DND-41 (cell line): ENCODE measurements around the gene THRA.
A peak's percentile ranks its signal among the peaks of the same experiment; 100 is the strongest.

Experiments
- ATAC-seq: fragments of 200-7000 bp; cut with Tn5 transposase; 3 replicates; pipeline ENCODE4 v1.9.1; 2021; ENCODE audit warnings: low read depth; ENCODE audit not compliant: insufficient read depth
- DNase-seq: peaks from one replicate; pipeline ENCODE4 v3.0.0-alpha.2; 2020
- H2AFZ ChIP-seq: 2 replicates; pipeline ENCODE4 v1.6.0; 2012; ENCODE audit warnings: low read depth, low read length
- H3K27ac ChIP-seq: 2 replicates; pipeline ENCODE4 v1.5.1; 2012; ENCODE audit warnings: low read length, inconsistent platforms
- H3K27me3 ChIP-seq: fragments of 200-600 bp; sonication (generic); 2 replicates; pipeline ENCODE4 v1.6.0; 2012; ENCODE audit warnings: low read length, mild to moderate bottlenecking, inconsistent platforms; ENCODE audit not compliant: insufficient read depth, poor library complexity
- H3K36me3 ChIP-seq: 2 replicates; pipeline ENCODE4 v1.5.1; 2012; ENCODE audit warnings: low read length, inconsistent platforms; ENCODE audit not compliant: insufficient read depth
- H3K4me1 ChIP-seq: 2 replicates; pipeline ENCODE4 v1.5.1; 2012; ENCODE audit warnings: mild to moderate bottlenecking, low read length; ENCODE audit not compliant: insufficient read depth
- H3K4me2 ChIP-seq: 2 replicates; pipeline ENCODE4 v1.6.0; 2012; ENCODE audit warnings: mild to moderate bottlenecking, moderate library complexity, low read length, inconsistent platforms; ENCODE audit not compliant: insufficient read depth
- H3K4me3 ChIP-seq, 2 experiments: fragments of 200-600 bp in 1 of 2; shearing (Covaris generic) in 1 of 2; 2 replicates each; pipeline ENCODE4 v1.5.1; 2012 to 2016; ENCODE audit warnings: inconsistent platforms in 2 of 2, low read length in 2 of 2, mild to moderate bottlenecking in 2 of 2, low read depth in 1 of 2, moderate library complexity in 1 of 2
- H3K79me2 ChIP-seq: 2 replicates; pipeline ENCODE4 v1.6.0; 2012; ENCODE audit warnings: low read length, inconsistent platforms; ENCODE audit not compliant: insufficient read depth
- H3K9ac ChIP-seq: 2 replicates; pipeline ENCODE4 v1.6.0; 2012; ENCODE audit warnings: low read depth, mild to moderate bottlenecking, inconsistent platforms, low read length, moderate library complexity
- H3K9me3 ChIP-seq: 2 replicates; pipeline ENCODE4 v1.5.1; 2012; ENCODE audit warnings: low read length, moderate library complexity, mild to moderate bottlenecking, inconsistent platforms; ENCODE audit not compliant: insufficient read depth, severe bottlenecking
- H4K20me1 ChIP-seq: 2 replicates; pipeline ENCODE4 v1.6.0; 2012; ENCODE audit warnings: low read length; ENCODE audit not compliant: insufficient read depth
- EZH2 ChIP-seq: IDR thresholded peaks from 3 replicates; pipeline ENCODE4 v1.6.1; 2012; ENCODE audit warnings: borderline replicate concordance, low read depth, mild to moderate bottlenecking, moderate library complexity, low read length, inconsistent platforms; ENCODE audit not compliant: severe bottlenecking
- TF ChIP-seq, protein P1 (sequence below): IDR thresholded peaks from 2 replicates; pipeline ENCODE4 v1.5.1; 2012; ENCODE audit warnings: borderline replicate concordance, low read length, moderate library complexity, mild to moderate bottlenecking; ENCODE audit not compliant: poor library complexity, severe bottlenecking; ENCODE audit errors: extremely low read depth

Gene THRA

DNA sequence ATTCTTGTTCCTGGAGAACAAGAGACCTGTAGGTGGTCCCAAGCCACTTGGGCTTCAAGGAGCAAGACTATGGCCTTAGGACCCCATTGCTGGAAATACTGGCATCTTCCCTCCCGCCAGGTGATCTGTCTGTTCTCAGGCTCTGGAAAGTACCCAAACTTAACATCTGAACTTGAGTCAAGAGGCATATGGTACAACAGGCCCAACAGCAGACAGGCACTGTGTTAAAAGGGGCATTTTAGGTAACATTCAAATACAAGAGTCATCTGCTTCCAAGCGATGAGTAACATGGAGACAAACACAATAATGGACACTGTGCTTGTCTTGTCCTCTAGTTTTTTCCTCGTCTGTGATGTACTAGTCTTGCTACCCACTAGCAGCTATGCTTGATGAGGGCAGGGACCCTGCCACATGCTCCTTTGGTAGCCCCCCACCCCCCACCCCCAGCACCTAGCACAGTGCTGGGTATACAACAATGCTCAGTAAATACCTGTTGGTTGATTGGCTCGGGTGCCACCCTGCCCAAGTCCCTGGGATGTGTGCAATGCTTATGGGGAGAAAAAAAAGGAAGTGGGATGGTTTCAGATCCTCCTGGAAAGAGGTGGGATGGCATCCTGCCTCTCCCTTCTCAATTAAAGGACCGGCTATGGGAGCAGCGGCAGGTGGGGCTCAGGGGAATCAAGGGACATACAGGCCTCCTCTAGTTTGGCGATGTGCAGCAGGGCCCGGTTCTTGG is 28.2 kb upstream of the THRA start:
- Histone ChIP-seq H3K4me2 (no peak overlapping the region), H3K9ac (no peak overlapping the region), H3K4me3 (no peak overlapping the region), H3K4me1 (no peaks in the 10 kb centered on the region), H3K27me3 (no peaks in the 10 kb centered on the region), H4K20me1 (no peaks in the 10 kb centered on the region; the same call in 1 of the 2 replicates), H3K27ac (no peak overlapping the region), H3K79me2 (no peaks in the 10 kb centered on the region), H3K36me3 (peaks cover 63% of the 10 kb centered on the region), H2AFZ (no peak overlapping the region), H3K9me3 (no peaks in the 10 kb centered on the region)
- TF ChIP-seq, protein P1, sequence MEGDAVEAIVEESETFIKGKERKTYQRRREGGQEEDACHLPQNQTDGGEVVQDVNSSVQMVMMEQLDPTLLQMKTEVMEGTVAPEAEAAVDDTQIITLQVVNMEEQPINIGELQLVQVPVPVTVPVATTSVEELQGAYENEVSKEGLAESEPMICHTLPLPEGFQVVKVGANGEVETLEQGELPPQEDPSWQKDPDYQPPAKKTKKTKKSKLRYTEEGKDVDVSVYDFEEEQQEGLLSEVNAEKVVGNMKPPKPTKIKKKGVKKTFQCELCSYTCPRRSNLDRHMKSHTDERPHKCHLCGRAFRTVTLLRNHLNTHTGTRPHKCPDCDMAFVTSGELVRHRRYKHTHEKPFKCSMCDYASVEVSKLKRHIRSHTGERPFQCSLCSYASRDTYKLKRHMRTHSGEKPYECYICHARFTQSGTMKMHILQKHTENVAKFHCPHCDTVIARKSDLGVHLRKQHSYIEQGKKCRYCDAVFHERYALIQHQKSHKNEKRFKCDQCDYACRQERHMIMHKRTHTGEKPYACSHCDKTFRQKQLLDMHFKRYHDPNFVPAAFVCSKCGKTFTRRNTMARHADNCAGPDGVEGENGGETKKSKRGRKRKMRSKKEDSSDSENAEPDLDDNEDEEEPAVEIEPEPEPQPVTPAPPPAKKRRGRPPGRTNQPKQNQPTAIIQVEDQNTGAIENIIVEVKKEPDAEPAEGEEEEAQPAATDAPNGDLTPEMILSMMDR, result no peak
- no peak for TF ChIP-seq EZH2
- ATAC-seq (no peak), DNase-seq (no peak)

DNA sequence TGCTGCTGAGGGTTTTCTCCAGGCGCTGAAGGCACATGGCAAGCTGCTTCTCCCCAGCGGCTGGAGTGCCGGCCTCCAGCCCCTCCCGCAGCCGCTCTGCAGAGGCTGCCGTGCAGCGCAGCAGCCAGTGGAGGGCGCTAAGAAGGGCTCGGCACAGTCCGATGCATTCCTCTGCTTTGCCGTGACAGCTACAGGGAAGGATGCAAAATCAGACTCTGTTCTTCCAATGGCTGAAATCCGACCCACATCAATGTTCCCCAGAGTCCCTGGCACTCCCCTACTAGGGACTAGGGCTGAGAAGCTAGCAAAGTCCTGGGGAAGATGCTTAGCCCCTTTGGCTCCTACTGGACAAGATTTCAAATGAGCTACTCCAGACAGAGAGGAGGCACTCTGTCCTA is 27.6 kb upstream of the THRA start:
- H3K9ac ChIP-seq, result no peak overlapping the region
- H3K27ac ChIP-seq, result no peak overlapping the region
- H3K4me3 ChIP-seq, result no peak overlapping the region
- no peak for ATAC-seq
- H3K4me1 ChIP-seq, result no peaks in the 10 kb centered on the region
- H2AFZ ChIP-seq, result no peak overlapping the region
- H3K4me2 ChIP-seq, result no peak overlapping the region
- no peaks in the 10 kb centered on the region; the same call in 1 of the 2 replicates for H4K20me1 ChIP-seq
- no peaks in the 10 kb centered on the region for H3K9me3 ChIP-seq
- TF ChIP-seq, protein P1, result peak; percentile 64
- no peak for TF ChIP-seq EZH2
- DNase-seq, result no peak
- H3K27me3 ChIP-seq, result no peaks in the 10 kb centered on the region
- peaks cover 61% of the 10 kb centered on the region for H3K36me3 ChIP-seq
- H3K79me2 ChIP-seq, result no peaks in the 10 kb centered on the region

DNA sequence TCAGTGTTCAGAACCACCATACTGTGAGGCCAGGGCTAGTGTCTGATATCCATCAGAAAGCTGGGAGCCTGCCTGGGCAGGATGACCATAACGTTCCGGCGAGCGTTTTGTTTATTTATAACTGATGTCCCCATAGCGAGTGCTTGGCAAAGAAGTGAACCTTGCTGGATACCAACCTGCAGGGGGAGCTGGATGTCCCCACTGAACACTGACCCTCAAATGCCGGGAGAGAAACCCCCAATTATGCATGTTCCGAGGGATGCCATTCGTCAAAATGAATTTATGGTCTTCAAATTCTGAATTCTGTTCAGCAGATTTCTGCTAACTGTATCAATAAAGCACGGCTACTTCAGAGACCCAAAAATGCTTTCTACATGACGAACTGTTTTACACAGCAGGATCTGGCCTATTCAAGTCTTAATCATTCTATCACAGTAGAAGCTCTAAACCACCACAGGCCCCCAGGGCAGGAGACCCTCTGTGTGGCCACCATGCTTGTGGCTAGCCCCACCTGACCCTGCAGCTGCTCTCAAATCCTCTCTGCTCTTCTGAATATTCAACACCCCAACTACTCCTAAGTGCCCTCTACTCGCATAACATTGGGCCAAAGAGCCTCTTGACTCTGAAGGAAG is 23.8 kb upstream of the THRA start:
- no peak for ATAC-seq
- no peak for DNase-seq
- Histone ChIP-seq H3K27ac (no peak overlapping the region), H3K9ac (no peak overlapping the region), H3K4me1 (no peaks in the 10 kb centered on the region), H2AFZ (no peak overlapping the region), H3K4me2 (no peak overlapping the region), H3K27me3 (no peaks in the 10 kb centered on the region), H3K79me2 (no peaks in the 10 kb centered on the region), H3K9me3 (no peaks in the 10 kb centered on the region), H3K36me3 (peaks cover 32% of the 10 kb centered on the region), H4K20me1 (no peaks in the 10 kb centered on the region), H3K4me3 (no peak overlapping the region)
- TF ChIP-seq, protein P1, result peak; percentile 46
- no peak for TF ChIP-seq EZH2
